SH-SY5Y (cell line): Measurements from ENCODE around the gene RNF166.

Experiments
- GATA2 ChIP-seq: IDR thresholded peaks from 2 replicates; pipeline ENCODE4 v1.6.1; 2011; ENCODE audit warnings: mild to moderate bottlenecking, low read depth, low read length
- GATA3 ChIP-seq: IDR thresholded peaks from 2 replicates; pipeline ENCODE4 v1.6.1; 2011; ENCODE audit warnings: low read depth, mild to moderate bottlenecking, low read length, moderate library complexity

DNA sequence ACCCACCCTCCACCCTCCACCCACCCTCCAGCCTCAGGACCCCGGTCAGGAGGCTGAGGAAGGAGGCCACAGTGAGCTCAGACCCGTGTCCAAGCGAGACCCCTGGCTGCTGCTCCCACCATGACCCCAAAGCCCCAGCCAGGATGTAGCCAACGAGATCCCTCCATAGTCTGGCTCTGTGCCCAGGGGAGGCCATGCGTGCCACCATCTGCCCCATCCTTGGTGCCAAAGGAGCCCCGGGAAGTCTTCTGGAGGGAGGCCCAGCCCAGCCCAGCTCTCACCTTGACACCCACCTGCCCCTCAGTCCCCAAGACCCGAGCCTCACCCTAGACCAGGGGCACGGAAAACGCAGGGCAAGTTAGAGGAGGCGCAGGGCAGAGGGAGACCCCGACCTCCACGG, 44.6 kb upstream of the RNF166 start:
- no peak for TF ChIP-seq GATA2
- TF ChIP-seq GATA3, result no peak
